GM23338 (cell line): Measurements from ENCODE around the gene PRAC1. TPM values are rescaled to one million over a fixed set of nuclear protein-coding genes. Genes with fewer than 3 reads are reported as not detected.

Experiments
- ATAC-seq: fragments of 200-7000 bp; cut with Tn5 transposase; 3 replicates; pipeline ENCODE4 v1.9.1; 2020
- DNase-seq: peaks from one replicate; pipeline ENCODE4 v3.0.0-alpha.2; 2015; ENCODE audit warnings: low spot score
- H2AFZ ChIP-seq: fragments of 200-600 bp; sonication (generic); 2 replicates; pipeline ENCODE4 v1.8.0; 2016; ENCODE audit warnings: antibody characterized with exemption, mild to moderate bottlenecking, moderate library complexity
- H3F3A ChIP-seq: fragments of 200-600 bp; sonication (generic); replicated peaks from 2 replicates; pipeline ENCODE4 v1.8.0; 2017; ENCODE audit warnings: antibody characterized with exemption, mixed run types, low read depth
- H3K27ac ChIP-seq: fragments of 200-600 bp; sonication (generic); 2 replicates; pipeline ENCODE4 v1.6.1; 2016; ENCODE audit warnings: low read depth
- H3K27me3 ChIP-seq: fragments of 200-600 bp; sonication (generic); 2 replicates; pipeline ENCODE4 v1.8.0; 2016; ENCODE audit warnings: mild to moderate bottlenecking, mixed run types, moderate library complexity; ENCODE audit not compliant: insufficient read depth
- H3K36me3 ChIP-seq: fragments of 200-600 bp; sonication (generic); 2 replicates; pipeline ENCODE4 v1.8.0; 2016; ENCODE audit warnings: mild to moderate bottlenecking; ENCODE audit not compliant: insufficient read depth
- H3K4me1 ChIP-seq: fragments of 200-600 bp; sonication (generic); 2 replicates; pipeline ENCODE4 v1.8.0; 2016; ENCODE audit warnings: mild to moderate bottlenecking, moderate library complexity; ENCODE audit not compliant: insufficient read depth
- H3K4me2 ChIP-seq: fragments of 200-600 bp; sonication (generic); 2 replicates; pipeline ENCODE4 v1.7.1; 2017; ENCODE audit warnings: mixed run types
- H3K4me3 ChIP-seq: fragments of 200-600 bp; sonication (generic); 2 replicates; pipeline ENCODE4 v1.6.1; 2016; ENCODE audit warnings: mixed run types
- H3K79me2 ChIP-seq: fragments of 200-600 bp; sonication (generic); replicated peaks from 2 replicates; pipeline ENCODE4 v1.8.0; 2017; ENCODE audit warnings: mild to moderate bottlenecking; ENCODE audit not compliant: insufficient read depth
- H3K9me2 ChIP-seq: fragments of 200-600 bp; sonication (generic); 2 replicates; pipeline ENCODE4 v1.8.0; 2017; ENCODE audit not compliant: insufficient read depth
- H4K20me1 ChIP-seq: fragments of 200-600 bp; sonication (generic); replicated peaks from 2 replicates; pipeline ENCODE4 v1.8.0; 2017; ENCODE audit warnings: mild to moderate bottlenecking; ENCODE audit not compliant: insufficient read depth
- H3K27ac Mint-ChIP-seq: 2 replicates; pipeline ENCODE4 v1.8.0; 2020; ENCODE audit warnings: inconsistent platforms, mild to moderate bottlenecking, moderate library complexity, mixed read lengths
- H3K27me3 Mint-ChIP-seq: 3 replicates; pipeline ENCODE4 v1.8.0; 2022; ENCODE audit warnings: low read depth, mild to moderate bottlenecking, moderate library complexity, mixed read lengths, inconsistent platforms; ENCODE audit not compliant: insufficient read depth, poor library complexity
- H3K36me3 Mint-ChIP-seq: 3 replicates; pipeline ENCODE4 v1.8.0; 2021; ENCODE audit warnings: low read depth, mild to moderate bottlenecking, inconsistent platforms, moderate library complexity, mixed read lengths
- H3K4me1 Mint-ChIP-seq: 3 replicates; pipeline ENCODE4 v1.8.0; 2020; ENCODE audit warnings: mild to moderate bottlenecking, inconsistent platforms, mixed read lengths
- H3K4me3 Mint-ChIP-seq: 3 replicates; pipeline ENCODE4 v1.8.0; 2021; ENCODE audit warnings: moderate library complexity, mild to moderate bottlenecking, inconsistent platforms, mixed read lengths
- H3K9me3 Mint-ChIP-seq: 3 replicates; pipeline ENCODE4 v1.8.0; 2020; ENCODE audit warnings: moderate library complexity, mild to moderate bottlenecking, inconsistent platforms, mixed read lengths
- CREB1 ChIP-seq: fragments of 250-450 bp; sonication (Bioruptor Pico); IDR thresholded peaks from 2 replicates; pipeline ENCODE4 v1.5.0; 2020; ENCODE audit warnings: low read depth, mild to moderate bottlenecking, moderate library complexity
- CTCF ChIP-seq, 2 experiments: fragments of 200-600 bp in 1 of 2; sonication (generic) in 1 of 2; conservative IDR thresholded peaks; 2 replicates each; pipeline versions ENCODE4 v1.5.1 to v1.6.1; 2016 to 2017; ENCODE audit warnings: antibody characterized with exemption in 2 of 2, low read depth in 2 of 2, mild to moderate bottlenecking in 2 of 2, moderate library complexity in 1 of 2
- ETS1 ChIP-seq: IDR thresholded peaks from 2 replicates; pipeline ENCODE4 v1.6.1; 2016; ENCODE audit warnings: antibody characterized with exemption
- JUNB ChIP-seq: IDR thresholded peaks from one replicate; pipeline ENCODE4 v1.6.1; 2016; ENCODE audit warnings: antibody characterized with exemption; ENCODE audit not compliant: unreplicated experiment
- STAT1 ChIP-seq: IDR thresholded peaks from one replicate; pipeline ENCODE4 v1.6.1; 2016; ENCODE audit warnings: antibody characterized with exemption; ENCODE audit not compliant: unreplicated experiment
- ZNF462 ChIP-seq: fragments of 250-450 bp; sonication (Bioruptor Pico); IDR thresholded peaks from 2 replicates; pipeline ENCODE4 v1.5.0; 2020; ENCODE audit warnings: mild to moderate bottlenecking, moderate library complexity
- polyA plus RNA-seq: library from polyadenylated mRNA; unstranded; fragments of >200 nt; fragmentation: Nextera tagmentation; extraction: Ambion mirVana; gene quantifications from 2 replicates; pipeline ENCODE4 v1.2.1, GENCODE V29; 2016
- total RNA-seq: library from RNA; depleted of rRNA; stranded (reverse); fragments of >200 nt; shearing (Covaris generic); gene quantifications from 2 replicates; pipeline ENCODE4 v1.2.3, GENCODE V29; 2014

PRAC1 gene
- total and polyA plus RNA-seq, 2 experiments from 2014 or later, result not detected

GRCh38 chr17:48679385-48680096, 42.8 kb downstream of the PRAC1 start:
- peaks cover 60% of the 10 kb centered on the region for H3K27me3 ChIP-seq
- no peaks in the 10 kb centered on the region for H3K36me3 ChIP-seq
- 0 out of 2 replicates have a peak, but pooled peaks cover 4% of the 10 kb centered on the region for H3F3A ChIP-seq
- H3K4me3 ChIP-seq, result no peak overlapping the region
- no peaks in the 10 kb centered on the region for H4K20me1 ChIP-seq
- H3K27ac Mint-ChIP-seq, result no peak overlapping the region
- H3K79me2 ChIP-seq, result no peaks in the 10 kb centered on the region
- H3K4me2 ChIP-seq, result no peak overlapping the region
- no peak for DNase-seq
- H3K36me3 Mint-ChIP-seq, result no peaks in the 10 kb centered on the region
- H3K4me1 ChIP-seq, result no peaks in the 10 kb centered on the region
- H3K27ac ChIP-seq, result no peak overlapping the region
- H2AFZ ChIP-seq, result no peak overlapping the region
- H3K27me3 Mint-ChIP-seq, result peaks cover 27% of the 10 kb centered on the region
- H3K4me3 Mint-ChIP-seq, result no peak overlapping the region
- no peaks in the 10 kb centered on the region for H3K9me2 ChIP-seq
- peaks cover 3% of the 10 kb centered on the region; the same call in 1 of the 3 replicates for H3K4me1 Mint-ChIP-seq
- no peaks in the 10 kb centered on the region for H3K9me3 Mint-ChIP-seq
- ATAC-seq, result no peak
- TF ChIP-seq ZNF462 (CRISPR knock-in tag) (no peak), CTCF (conservative IDR thresholded peaks at IDR 0.05; ENCODE audit: low read depth in 2 of 2) (no peak), JUNB (no peak), STAT1 (no peak), ETS1 (no peak), CREB1 (CRISPR knock-in tag) (no peak)
